GM12878 (cell line): ENCODE results near the gene P2RY10. TPM values are rescaled to one million over a fixed set of nuclear protein-coding genes. Genes with fewer than 3 reads are reported as not detected.

Experiments
- ATAC-seq: fragments of 200-7000 bp; cut with Tn5 transposase; 3 replicates; pipeline ENCODE4 v1.9.1; 2020; ENCODE audit warnings: mild to moderate bottlenecking, moderate library complexity
- BruUV-seq: library from RNA; stranded (reverse); fragments of 400-500 nt; replicated peaks from 2 replicates; lab custom pipeline; 2021; lab: Mats Ljungman, UMichigan
- CTCF ChIA-PET: fragments of 300-600 bp; sonication (Branson Sonifier 250); formaldehyde crosslinking; extraction: SDS; loops from one replicate; lab custom pipeline; 2021; ENCODE audit warnings: inconsistent platforms; lab: Yijun Ruan, JAX
- POLR2A ChIA-PET: fragments of 350-600 bp; formaldehyde crosslinking; extraction: SDS; loops from one replicate; lab custom pipeline; 2021; ENCODE audit warnings: inconsistent platforms; lab: Charles Lee
- RAD21 ChIA-PET: fragments of 300-600 bp; sonication (Branson Sonifier 250); formaldehyde crosslinking; loops from one replicate; lab custom pipeline; 2023; ENCODE audit warnings: antibody characterized with exemption; ENCODE audit not compliant: unreplicated experiment; lab: Charles Lee
- SMC1A ChIA-PET: fragments of 300-600 bp; sonication (Branson Sonifier 250); formaldehyde crosslinking; loops from one replicate; lab custom pipeline; 2023; ENCODE audit not compliant: unreplicated experiment, uncharacterized antibody; lab: Charles Lee
- DNase-seq: peaks from one replicate; pipeline ENCODE4 v3.0.0-alpha.2; 2011; ENCODE audit warnings: low read depth, low spot score
- FAIRE-seq: peaks from 3 replicates; lab custom pipeline; 2011; peaks lifted over from hg19 to GRCh38; lab: Jason Lieb, UNC
- H2AFZ ChIP-seq: 2 replicates; pipeline ENCODE4 v1.6.0; 2011; ENCODE audit warnings: low read depth, low read length, control low read depth; ENCODE audit not compliant: control insufficient read depth
- H3K27ac ChIP-seq: 2 replicates; pipeline ENCODE4 v1.5.1; 2011; ENCODE audit warnings: control low read depth; ENCODE audit not compliant: control insufficient read depth, insufficient read depth
- H3K27me3 ChIP-seq, 2 experiments: replicated peaks in 1 of 2; 2 replicates each; pipeline versions ENCODE4 v1.6.0 to v1.6.1; 2011; ENCODE audit warnings: low read length in 1 of 2; ENCODE audit not compliant: control insufficient read depth in 2 of 2, insufficient read depth in 2 of 2
- H3K36me3 ChIP-seq, 2 experiments: 2 replicates each; pipeline ENCODE4 v1.5.1; 2011; ENCODE audit warnings: low read length in 1 of 2; ENCODE audit not compliant: control insufficient read depth in 2 of 2, insufficient read depth in 2 of 2
- H3K4me1 ChIP-seq: 2 replicates; pipeline ENCODE4 v1.6.1; 2011; ENCODE audit warnings: mild to moderate bottlenecking, low read length, moderate library complexity, mixed read lengths; ENCODE audit not compliant: control insufficient read depth, insufficient read depth
- H3K4me2 ChIP-seq: 2 replicates; pipeline ENCODE4 v1.6.0; 2011; ENCODE audit warnings: control low read depth; ENCODE audit not compliant: control insufficient read depth, insufficient read depth
- H3K4me3 ChIP-seq: fragments of 200-600 bp; sonication (generic); 2 replicates; pipeline ENCODE4 v1.5.1; 2016
- H3K79me2 ChIP-seq: 2 replicates; pipeline ENCODE4 v1.6.0; 2011; ENCODE audit warnings: low read length; ENCODE audit not compliant: control insufficient read depth, insufficient read depth
- H3K9ac ChIP-seq: 2 replicates; pipeline ENCODE4 v1.8.0; 2011; ENCODE audit warnings: low read length, control low read depth, mixed read lengths; ENCODE audit not compliant: control insufficient read depth, insufficient read depth
- H3K9me3 ChIP-seq: replicated peaks from 3 replicates; pipeline ENCODE4 v1.5.1; 2011; ENCODE audit warnings: mild to moderate bottlenecking, low read length; ENCODE audit not compliant: control insufficient read depth, insufficient read depth
- H4K20me1 ChIP-seq: 2 replicates; pipeline ENCODE4 v1.6.0; 2011; ENCODE audit not compliant: control insufficient read depth, insufficient read depth
- ATF3 ChIP-seq: IDR thresholded peaks from 2 replicates; pipeline ENCODE4 v1.6.1; 2011; ENCODE audit warnings: low read depth, mild to moderate bottlenecking, low read length, moderate library complexity, borderline replicate concordance; ENCODE audit errors: extremely low read depth
- BHLHE40 ChIP-seq, 2 experiments: fragments of 450-650 bp in 1 of 2; IDR thresholded peaks; 2 replicates each; pipeline ENCODE4 v1.6.1; 2011 to 2017; ENCODE audit warnings: low read depth in 2 of 2, borderline replicate concordance in 1 of 2, improper control_type of control experiment in 1 of 2, low read length in 1 of 2, mild to moderate bottlenecking in 1 of 2
- CREM ChIP-seq: IDR thresholded peaks from 2 replicates; pipeline ENCODE4 v1.6.1; 2014; ENCODE audit warnings: antibody characterized with exemption, low read depth
- DPF2 ChIP-seq: fragments of 450-650 bp; IDR thresholded peaks from 2 replicates; pipeline ENCODE4 v1.6.1; 2017; ENCODE audit warnings: mild to moderate bottlenecking
- EP300 ChIP-seq, 2 experiments: fragments of 150-350 bp in 1 of 2; IDR thresholded peaks; 2 replicates each; pipeline ENCODE4 v1.6.1; 2011 to 2012; ENCODE audit warnings: low read depth in 2 of 2, low read length in 2 of 2, borderline replicate concordance in 1 of 2, improper control_type of control experiment in 1 of 2, inconsistent platforms in 1 of 2; ENCODE audit not compliant: control insufficient read depth in 1 of 2
- FOS ChIP-seq: IDR thresholded peaks from 3 replicates; pipeline ENCODE4 v1.6.1; 2011; ENCODE audit warnings: borderline replicate concordance; ENCODE audit not compliant: insufficient read length; ENCODE audit errors: extremely low read depth
- GABPA ChIP-seq: IDR thresholded peaks from 2 replicates; pipeline ENCODE4 v1.6.1; 2014; ENCODE audit warnings: antibody characterized with exemption, low read depth, mild to moderate bottlenecking, inconsistent platforms
- HCFC1 ChIP-seq: fragments of 150-350 bp; IDR thresholded peaks from 2 replicates; pipeline ENCODE4 v1.6.1; 2014; ENCODE audit warnings: low read length
- JUND ChIP-seq: IDR thresholded peaks from 2 replicates; pipeline ENCODE4 v1.6.1; 2012; ENCODE audit warnings: low read depth, mild to moderate bottlenecking, low read length, improper control_type of control experiment, moderate library complexity
- NFXL1 ChIP-seq: fragments of 450-650 bp; IDR thresholded peaks from 2 replicates; pipeline ENCODE4 v1.6.1; 2017; ENCODE audit warnings: antibody characterized with exemption, mild to moderate bottlenecking, borderline replicate concordance
- NR2F1 ChIP-seq: fragments of 450-650 bp; conservative IDR thresholded peaks from 2 replicates; pipeline ENCODE4 v1.6.1; 2017; ENCODE audit warnings: mild to moderate bottlenecking
- NRF1 ChIP-seq: conservative IDR thresholded peaks from 2 replicates; pipeline ENCODE4 v1.6.1; 2011; ENCODE audit warnings: mild to moderate bottlenecking, low read depth, low read length, improper control_type of control experiment
- POU2F2 ChIP-seq: IDR thresholded peaks from 3 replicates; pipeline ENCODE4 v1.6.1; 2011; ENCODE audit warnings: low read depth, mild to moderate bottlenecking, low read length, borderline replicate concordance
- RAD21 ChIP-seq: IDR thresholded peaks from 2 replicates; pipeline ENCODE4 v1.6.1; 2011; ENCODE audit warnings: mild to moderate bottlenecking, low read depth, low read length, moderate library complexity; ENCODE audit not compliant: insufficient read depth
- RELB ChIP-seq: fragments of 450-650 bp; IDR thresholded peaks from 2 replicates; pipeline ENCODE4 v1.6.1; 2017; ENCODE audit warnings: low read depth, mild to moderate bottlenecking, moderate library complexity
- STAT1 ChIP-seq: fragments of 450-650 bp; conservative IDR thresholded peaks from 2 replicates; pipeline ENCODE4 v1.6.1; 2014; ENCODE audit warnings: antibody characterized with exemption, mild to moderate bottlenecking
- SUPT20H ChIP-seq: IDR thresholded peaks from 2 replicates; pipeline ENCODE4 v1.6.1; 2011; ENCODE audit warnings: low read depth, mild to moderate bottlenecking, low read length, moderate library complexity, borderline replicate concordance; ENCODE audit not compliant: control insufficient read depth
- ZNF217 ChIP-seq: fragments of 450-650 bp; IDR thresholded peaks from 2 replicates; pipeline ENCODE4 v1.6.1; 2017; ENCODE audit warnings: antibody characterized with exemption, mild to moderate bottlenecking
- ZNF24 ChIP-seq: fragments of 450-650 bp; IDR thresholded peaks from 2 replicates; pipeline ENCODE4 v1.6.1; 2017; ENCODE audit warnings: antibody characterized with exemption, mild to moderate bottlenecking
- WGBS: methylation state at CpG from one replicate; pipeline ENCODE4 v1.1.6; 2016; ENCODE audit warnings: low lambda C conversion rate; ENCODE audit not compliant: insufficient replicate concordance, insufficient coverage; ENCODE audit errors: missing lambda C conversion rate; 5-methylcytosine and 5-hydroxymethylcytosine counted together
- in situ Hi-C: fragments of 300-500 bp; cut with MboI; formaldehyde crosslinking; loops from 9 replicates; pipeline ENCODE4 v1.14.3; 2018; ENCODE audit warnings: mixed read lengths
- intact Hi-C: fragments of 100-400 bp; cut with micrococcal nuclease; formaldehyde crosslinking; loops from one replicate; pipeline ENCODE4 v1.14.2; 2022; ENCODE audit not compliant: unreplicated experiment
- polyA plus RNA-seq, 11 experiments: library from polyadenylated mRNA; depleted of rRNA in 4 of 11; unstranded in 6 of 11; stranded (reverse) in 5 of 11; fragments of >200 nt; fragmentation: Nextera tagmentation in 4 of 11; fragmentation: Illumina TruSeq in 1 of 11; extraction: Ambion mirVana in 4 of 11; extraction: Trizol in 1 of 11; gene quantifications; 1 replicate in 1 of 11; 2 replicates in 10 of 11; pipeline versions ENCODE4 v1.2.1 to v1.2.3, GENCODE V29; 2011 to 2016; ENCODE audit warnings: inconsistent platforms in 2 of 11, missing spikeins in 2 of 11, low read depth in 1 of 11
- total RNA-seq, 4 experiments: library from RNA; depleted of rRNA in 3 of 4; stranded (reverse); fragments of >200 nt in 3 of 4; fragmentation: Illumina TruSeq in 1 of 4; extraction: Trizol in 1 of 4; gene quantifications; 2 replicates each; pipeline versions ENCODE4 v1.2.1 to v1.2.3, GENCODE V29; 2013 to 2021
- TF ChIP-seq, protein P1 (sequence below): IDR thresholded peaks from 2 replicates; pipeline ENCODE4 v1.6.1; 2012; ENCODE audit warnings: low read depth, low read length, improper control_type of control experiment

The P2RY10 gene
- total and polyA plus RNA-seq, 10 of the 15 experiments (the other 5 are each of a cell fraction or from before 2014, with no cell fraction given): 43.8 to 288 (median 72.1) TPM

DNA sequence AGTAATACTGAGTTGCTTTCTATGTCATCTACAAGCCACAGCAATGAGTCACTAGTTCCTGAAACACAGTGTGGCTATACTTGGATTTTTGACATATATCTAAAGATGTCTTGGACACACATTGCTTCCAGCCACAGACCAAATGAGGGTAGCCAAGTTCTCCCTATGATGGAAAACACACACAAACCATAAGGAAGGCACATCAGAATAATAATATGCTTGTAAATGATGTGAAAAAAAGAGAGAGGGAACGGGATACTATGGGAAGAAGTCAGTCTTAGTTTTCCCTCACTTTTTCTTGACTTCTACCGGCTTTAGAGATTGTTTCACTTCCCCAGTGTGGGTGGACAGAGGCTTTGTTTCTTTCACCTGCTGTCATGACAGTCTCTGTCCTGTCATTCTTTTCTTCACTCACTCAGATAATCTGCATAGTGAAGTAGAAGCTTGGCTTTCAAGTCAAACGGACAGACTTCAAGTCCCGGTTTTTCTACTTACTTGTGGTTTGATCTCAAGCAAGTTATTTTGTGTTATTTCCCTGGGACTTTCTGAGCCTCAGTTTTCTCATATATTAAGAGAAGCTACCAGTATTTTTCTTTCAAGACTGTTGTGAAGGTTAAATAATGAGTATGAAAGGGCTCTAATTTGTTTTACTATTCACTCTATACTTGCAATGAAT lies 34.7 kb downstream of the P2RY10 start (continued):
- TF ChIP-seq SUPT20H (no peak), RELB (peak; percentile 95), ATF3 (no peak), JUND (peak; percentile 6; the same call in 1 of the 2 replicates)
- TF ChIP-seq, protein P1, sequence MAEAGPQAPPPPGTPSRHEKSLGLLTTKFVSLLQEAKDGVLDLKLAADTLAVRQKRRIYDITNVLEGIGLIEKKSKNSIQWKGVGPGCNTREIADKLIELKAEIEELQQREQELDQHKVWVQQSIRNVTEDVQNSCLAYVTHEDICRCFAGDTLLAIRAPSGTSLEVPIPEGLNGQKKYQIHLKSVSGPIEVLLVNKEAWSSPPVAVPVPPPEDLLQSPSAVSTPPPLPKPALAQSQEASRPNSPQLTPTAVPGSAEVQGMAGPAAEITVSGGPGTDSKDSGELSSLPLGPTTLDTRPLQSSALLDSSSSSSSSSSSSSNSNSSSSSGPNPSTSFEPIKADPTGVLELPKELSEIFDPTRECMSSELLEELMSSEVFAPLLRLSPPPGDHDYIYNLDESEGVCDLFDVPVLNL: no peak

DNA sequence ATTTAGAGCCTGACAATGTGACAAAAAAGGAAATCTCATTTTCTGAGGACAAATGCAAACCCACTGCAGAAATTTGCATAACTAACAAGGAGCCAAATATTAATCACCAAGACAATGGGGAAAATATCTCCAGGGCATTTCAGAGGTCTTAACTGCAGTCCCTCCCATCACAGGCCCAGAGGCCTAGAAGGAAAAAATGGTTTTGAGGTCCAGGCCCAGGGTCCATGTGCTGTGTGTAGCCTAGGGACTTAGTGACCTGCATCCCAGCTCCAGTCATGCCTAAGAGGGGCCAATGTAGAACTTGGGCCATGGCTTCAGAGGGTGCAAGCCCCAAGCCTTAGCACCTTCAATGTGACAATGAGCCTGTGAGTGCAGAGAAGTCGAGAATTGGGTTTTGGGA lies 44.2 kb downstream of the P2RY10 start:
- in situ Hi-C loops (no loop called here), intact Hi-C loops (no loop called here)
- no peaks in the 10 kb centered on the region for H3K79me2 ChIP-seq
- no peak overlapping the region for H2AFZ ChIP-seq
- no TSS peak for BruUV-seq
- H3K4me3 ChIP-seq: no peak overlapping the region
- H3K27ac ChIP-seq: no peak overlapping the region
- no peak for FAIRE-seq
- peaks cover 5% of the 10 kb centered on the region; the same call in 1 of the 2 replicates for H3K4me1 ChIP-seq
- no peak overlapping the region for H3K9ac ChIP-seq
- no peaks in the 10 kb centered on the region for H3K27me3 ChIP-seq
- ChIA-PET SMC1A (no interaction called here), CTCF (no interaction called here), POLR2A (no interaction called here), RAD21 (no interaction called here)
- H3K9me3 ChIP-seq: peaks cover 13% of the 10 kb centered on the region; the same call in 2 of the 3 replicates
- H3K36me3 ChIP-seq: no peaks in the 10 kb centered on the region
- DNase-seq: no peak
- 0% methylated on average over 1 of the region's 1 CpG for WGBS
- no peak for ATAC-seq
- no peak overlapping the region for H3K4me2 ChIP-seq
- no peaks in the 10 kb centered on the region for H4K20me1 ChIP-seq
- TF ChIP-seq CREM (no peak), FOS (no peak), GABPA (no peak), NRF1 (no peak), RAD21 (no peak), POU2F2 (no peak), ZNF217 (no peak), ZNF24 (no peak), DPF2 (no peak), HCFC1 (no peak), NFXL1 (no peak), EP300 (IDR thresholded peaks at IDR 0.05; ENCODE audit: borderline replicate concordance in 1 of 2, control insufficient read depth in 1 of 2, low read depth in 2 of 2, low read length in 2 of 2) (no peak), STAT1 (no peak), BHLHE40 (IDR thresholded peaks at IDR 0.05; ENCODE audit: borderline replicate concordance in 1 of 2, low read depth in 2 of 2, low read length in 1 of 2) (no peak), NR2F1 (no peak)
